Measurements from ENCODE around the gene DNAJC5G. TPM values are rescaled to one million over a fixed set of nuclear protein-coding genes. Genes with fewer than 3 reads are reported as not detected.
A peak's percentile ranks its signal among the peaks of the same experiment; 100 is the strongest.

The DNAJC5G gene
- total and polyA plus RNA-seq, 2 of the 13 experiments (the other 11 are each of a cell fraction or from before 2014, with no cell fraction given), result 0.05 TPM; not detected in 1

- TF ChIP-seq ZNF138 (CRISPR knock-in tag; IDR thresholded peaks at IDR 0.05; ENCODE audit: low read depth) (no peak), MIXL1 (CRISPR knock-in tag; IDR thresholded peaks at IDR 0.05) (peak; percentile 86), ZNF569 (CRISPR knock-in tag; IDR thresholded peaks at IDR 0.05; ENCODE audit: borderline replicate concordance) (no peak), ZNF572 (CRISPR knock-in tag; IDR thresholded peaks at IDR 0.05) (no peak), CBX1 (IDR thresholded peaks at IDR 0.05; ENCODE audit: low read depth) (peak; percentile 84), FOXK1 (CRISPR knock-in tag; IDR thresholded peaks at IDR 0.05; ENCODE audit: borderline replicate concordance, low read depth) (peak; percentile 87; the same call in 1 of the 2 replicates), ZNF567 (CRISPR knock-in tag; IDR thresholded peaks at IDR 0.05; ENCODE audit: borderline replicate concordance) (no peak), ZNF230 (CRISPR knock-in tag; IDR thresholded peaks at IDR 0.05) (no peak), RBAK (CRISPR knock-in tag; IDR thresholded peaks at IDR 0.05) (no peak), ZNF800 (CRISPR knock-in tag; IDR thresholded peaks at IDR 0.05) (0 out of 2 replicates have a peak, but pooled peaks have one; percentile 22), PCBP2 (optimal IDR thresholded peaks at IDR 0.05; ENCODE audit: low read depth, low read length, poor library complexity, severe bottlenecking) (no peak), RARA (CRISPR knock-in tag; IDR thresholded peaks at IDR 0.05) (peak; percentile 64), ZNF382 (CRISPR knock-in tag; IDR thresholded peaks at IDR 0.05; ENCODE audit: borderline replicate concordance) (no peak), ISX (CRISPR knock-in tag; conservative IDR thresholded peaks at IDR 0.05) (no peak), ZFP36 (IDR thresholded peaks at IDR 0.05; ENCODE audit: borderline replicate concordance, low read depth, low read length, partially characterized antibody) (no peak), ZGPAT (CRISPR knock-in tag; IDR thresholded peaks at IDR 0.05) (peak; percentile 95), SMAD1 (CRISPR knock-in tag; IDR thresholded peaks at IDR 0.05; ENCODE audit: borderline replicate concordance, low read depth) (peak; percentile 70; the same call in 1 of the 2 replicates), KDM5B (CRISPR knock-in tag; IDR thresholded peaks at IDR 0.05; ENCODE audit: borderline replicate concordance) (no peak; the same call in 1 of the 2 replicates), ZNF263 (CRISPR knock-in tag; IDR thresholded peaks at IDR 0.05) (no peak), FOSL2 (CRISPR knock-in tag; IDR thresholded peaks at IDR 0.05) (peak; percentile 100), ZNF556 (CRISPR knock-in tag; IDR thresholded peaks at IDR 0.05; ENCODE audit: borderline replicate concordance) (0 out of 2 replicates have a peak, but pooled peaks have one; percentile 54), MEIS1 (CRISPR knock-in tag; IDR thresholded peaks at IDR 0.05; ENCODE audit: borderline replicate concordance) (peak; percentile 89; the same call in 1 of the 2 replicates), NCOR1 (IDR thresholded peaks at IDR 0.05; ENCODE audit: borderline replicate concordance, low read length) (no peak), PTBP1 (IDR thresholded peaks at IDR 0.05; ENCODE audit: low read depth, low read length, poor library complexity, severe bottlenecking) (no peak), SMYD3 (CRISPR knock-in tag; IDR thresholded peaks at IDR 0.05) (no peak), ZNF7 (CRISPR knock-in tag; IDR thresholded peaks at IDR 0.05) (no peak), TCF12 (IDR thresholded peaks at IDR 0.05) (no peak), TCF12 (CRISPR knock-in tag; IDR thresholded peaks at IDR 0.05) (no peak), ATAD3A (CRISPR knock-in tag; IDR thresholded peaks at IDR 0.05) (no peak), MAX (IDR thresholded peaks at IDR 0.05) (peak; percentile 67), SUZ12 (IDR thresholded peaks at IDR 0.05; ENCODE audit: low read depth, low read length) (no peak)
Measured at GRCh38 chr2:27320958-27321543, 45.8 kb downstream of the DNAJC5G start (continued).
